Left lung (tissue), 10 donors: ENCODE results near the gene SH3D21. TPM values are rescaled to one million over a fixed set of nuclear protein-coding genes. Genes with fewer than 3 reads are reported as not detected.

Experiments
- ATAC-seq: fragments of 200-7000 bp; cut with Tn5 transposase; one replicate; pipeline ENCODE4 v1.9.1; 2020; ENCODE audit warnings: moderate library complexity
- DNase-seq, 4 donors: peaks; one replicate each; pipeline ENCODE4 v3.0.0-alpha.2; 2013 to 2020
- H3K27ac ChIP-seq, 2 donors: fragments of 200-600 bp; sonication (generic) in 1 of 2; one replicate each; pipeline versions ENCODE4 v1.5.0 to v1.8.0; 2020 to 2021
- H3K27me3 ChIP-seq, 2 donors: fragments of 200-600 bp; sonication (generic) in 1 of 2; one replicate each; pipeline versions ENCODE4 v1.5.0 to v1.8.0; 2020 to 2021
- H3K36me3 ChIP-seq, 2 donors: fragments of 200-600 bp; sonication (generic) in 1 of 2; one replicate each; pipeline versions ENCODE4 v1.5.0 to v1.8.0; 2020 to 2021
- H3K4me1 ChIP-seq, 2 donors: fragments of 200-600 bp; one replicate each; pipeline ENCODE4 v1.8.0; 2021
- H3K4me3 ChIP-seq, 2 donors: fragments of 200-600 bp; sonication (generic) in 1 of 2; one replicate each; pipeline versions ENCODE4 v1.5.0 to v1.8.0; 2020 to 2021; ENCODE audit warnings: mild to moderate bottlenecking in 1 of 2
- H3K9me3 ChIP-seq, 2 donors: fragments of 200-600 bp; sonication (generic) in 1 of 2; one replicate each; pipeline versions ENCODE4 v1.5.0 to v1.8.0; 2020 to 2021
- intact Hi-C, 2 donors: fragments of 100-400 bp; cut with DNase I; formaldehyde crosslinking; loops; one replicate each; pipeline versions ENCODE4 v1.11.2 to v1.14.2; 2022
- polyA plus RNA-seq, 6 donors: library from polyadenylated mRNA; unstranded; fragments of 120-200 nt; gene quantifications; one replicate each; pipeline ENCODE4 v1.2.1, GENCODE V29; 2013; ENCODE audit not compliant: insufficient read length in 6 of 6
- total RNA-seq, 2 donors: library from RNA; stranded (reverse); fragmentation: NEBNext Ultra II Directional; extraction: Animal tissue kit (Norgen Biotek cat#: 25700); gene quantifications; one replicate each; pipeline ENCODE4 v1.2.1, GENCODE V29; 2021
- TF ChIP-seq, protein P1 (sequence below), 2 donors: fragments of 200-600 bp; sonication (generic) in 1 of 2; IDR thresholded peaks; one replicate each; pipeline versions ENCODE4 v1.5.0 to v1.8.0; 2021; ENCODE audit warnings: antibody characterized with exemption in 2 of 2
- donor health status: DM: no; HTN: yes; CAD: no.
- donor health status: DM: no; HTN: no; CAD: no.

SH3D21 gene
- total and polyA plus RNA-seq, 8 donors, result 7.1 to 27.3 (median 18.4) TPM

- peak overlapping the region; percentile 83 to 87 for H3K27ac ChIP-seq
Observed at GRCh38 chr1:36304970-36305914, 926 bp upstream of the SH3D21 start.

DNA sequence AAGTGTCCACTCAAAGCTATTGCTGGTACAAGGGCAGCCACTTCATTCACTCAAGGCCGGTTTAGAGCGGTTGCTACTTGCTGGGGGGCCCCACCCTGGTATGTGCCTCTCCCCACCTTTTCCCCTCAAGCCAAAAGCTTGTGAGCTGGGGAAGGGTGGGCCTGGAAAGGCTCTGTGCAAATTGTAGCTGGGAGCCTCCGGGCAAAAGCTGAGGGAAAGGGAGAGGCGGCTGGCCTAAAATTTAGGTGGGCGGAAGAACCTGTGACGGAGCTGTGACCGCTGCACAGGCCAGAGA, 306 bp upstream of the SH3D21 start:
- peaks cover 9 to 42% of the 10 kb centered on the region in 2 donors for H3K4me1 ChIP-seq
- peak overlapping the region; percentile 83 to 87 for H3K27ac ChIP-seq
- peak in 2 of 4 donors; percentile 38 to 55 for DNase-seq
- ATAC-seq, result peak; percentile 47
- H3K9me3 ChIP-seq, result no peaks in the 10 kb centered on the region
- peaks cover 0 to 41% of the 10 kb centered on the region in 2 donors for H3K36me3 ChIP-seq
- intact Hi-C loops, result no loop called here
- H3K4me3 ChIP-seq, result peak overlapping the region; percentile 72 to 89
- H3K27me3 ChIP-seq, result no peaks in the 10 kb centered on the region
- TF ChIP-seq, protein P1, sequence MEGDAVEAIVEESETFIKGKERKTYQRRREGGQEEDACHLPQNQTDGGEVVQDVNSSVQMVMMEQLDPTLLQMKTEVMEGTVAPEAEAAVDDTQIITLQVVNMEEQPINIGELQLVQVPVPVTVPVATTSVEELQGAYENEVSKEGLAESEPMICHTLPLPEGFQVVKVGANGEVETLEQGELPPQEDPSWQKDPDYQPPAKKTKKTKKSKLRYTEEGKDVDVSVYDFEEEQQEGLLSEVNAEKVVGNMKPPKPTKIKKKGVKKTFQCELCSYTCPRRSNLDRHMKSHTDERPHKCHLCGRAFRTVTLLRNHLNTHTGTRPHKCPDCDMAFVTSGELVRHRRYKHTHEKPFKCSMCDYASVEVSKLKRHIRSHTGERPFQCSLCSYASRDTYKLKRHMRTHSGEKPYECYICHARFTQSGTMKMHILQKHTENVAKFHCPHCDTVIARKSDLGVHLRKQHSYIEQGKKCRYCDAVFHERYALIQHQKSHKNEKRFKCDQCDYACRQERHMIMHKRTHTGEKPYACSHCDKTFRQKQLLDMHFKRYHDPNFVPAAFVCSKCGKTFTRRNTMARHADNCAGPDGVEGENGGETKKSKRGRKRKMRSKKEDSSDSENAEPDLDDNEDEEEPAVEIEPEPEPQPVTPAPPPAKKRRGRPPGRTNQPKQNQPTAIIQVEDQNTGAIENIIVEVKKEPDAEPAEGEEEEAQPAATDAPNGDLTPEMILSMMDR (IDR thresholded peaks at IDR 0.05), result no peak

More at GRCh38 chr1:36304970-36305914, 926 bp upstream of the SH3D21 start:
- no peaks in the 10 kb centered on the region for H3K9me3 ChIP-seq
- peak overlapping the region in 1 of 2 donors; percentile 72 for H3K4me3 ChIP-seq
- no peak for ATAC-seq
- H3K27me3 ChIP-seq, result no peaks in the 10 kb centered on the region
- peaks cover 0 to 45% of the 10 kb centered on the region in 2 donors for H3K36me3 ChIP-seq
- peaks cover 12 to 48% of the 10 kb centered on the region in 2 donors for H3K4me1 ChIP-seq
- intact Hi-C loops, result no loop called here
- TF ChIP-seq, protein P1 (IDR thresholded peaks at IDR 0.05), result no peak
- DNase-seq, result no peak

DNA sequence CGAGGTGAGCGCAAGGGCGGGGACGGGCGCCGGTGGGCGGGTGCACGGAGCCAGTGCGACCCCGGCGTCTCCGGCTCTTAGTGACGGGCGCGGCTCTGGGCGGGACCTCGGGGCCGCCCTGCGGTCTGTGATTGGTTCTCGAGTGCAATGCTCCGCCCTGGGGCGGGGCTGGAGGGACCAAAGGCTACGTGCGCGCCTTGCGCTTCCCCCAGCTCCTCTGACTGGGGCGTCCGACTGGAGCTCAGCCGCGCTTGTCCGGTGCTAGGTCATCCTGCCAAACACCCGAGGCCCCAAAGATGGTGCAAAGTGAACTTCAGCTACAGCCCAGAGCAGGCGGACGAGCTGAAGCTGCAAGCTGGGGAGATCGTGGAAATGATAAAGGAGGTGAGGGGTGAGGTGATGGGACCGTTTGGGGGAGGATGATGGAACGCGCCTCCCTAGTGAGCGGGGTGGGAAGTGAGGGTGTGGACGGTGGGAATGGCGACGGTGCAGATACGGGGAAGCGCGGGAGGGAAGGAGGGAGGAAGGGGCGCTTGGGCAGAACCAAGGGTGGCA, 811 bp downstream of the SH3D21 start:
- H3K4me1 ChIP-seq, result peaks cover 9 to 38% of the 10 kb centered on the region in 2 donors
- H3K36me3 ChIP-seq, result peaks cover 0 to 30% of the 10 kb centered on the region in 2 donors
- peak overlapping the region; percentile 72 to 89 for H3K4me3 ChIP-seq
- H3K9me3 ChIP-seq, result no peaks in the 10 kb centered on the region
- TF ChIP-seq, protein P1 (IDR thresholded peaks at IDR 0.05), result no peak
- intact Hi-C loops, result no loop called here
- peak overlapping the region; percentile 83 to 87 for H3K27ac ChIP-seq
- no peaks in the 10 kb centered on the region for H3K27me3 ChIP-seq
- ATAC-seq (peak; percentile 95), DNase-seq (peak; percentile 92 to 97 (median 96))

DNA sequence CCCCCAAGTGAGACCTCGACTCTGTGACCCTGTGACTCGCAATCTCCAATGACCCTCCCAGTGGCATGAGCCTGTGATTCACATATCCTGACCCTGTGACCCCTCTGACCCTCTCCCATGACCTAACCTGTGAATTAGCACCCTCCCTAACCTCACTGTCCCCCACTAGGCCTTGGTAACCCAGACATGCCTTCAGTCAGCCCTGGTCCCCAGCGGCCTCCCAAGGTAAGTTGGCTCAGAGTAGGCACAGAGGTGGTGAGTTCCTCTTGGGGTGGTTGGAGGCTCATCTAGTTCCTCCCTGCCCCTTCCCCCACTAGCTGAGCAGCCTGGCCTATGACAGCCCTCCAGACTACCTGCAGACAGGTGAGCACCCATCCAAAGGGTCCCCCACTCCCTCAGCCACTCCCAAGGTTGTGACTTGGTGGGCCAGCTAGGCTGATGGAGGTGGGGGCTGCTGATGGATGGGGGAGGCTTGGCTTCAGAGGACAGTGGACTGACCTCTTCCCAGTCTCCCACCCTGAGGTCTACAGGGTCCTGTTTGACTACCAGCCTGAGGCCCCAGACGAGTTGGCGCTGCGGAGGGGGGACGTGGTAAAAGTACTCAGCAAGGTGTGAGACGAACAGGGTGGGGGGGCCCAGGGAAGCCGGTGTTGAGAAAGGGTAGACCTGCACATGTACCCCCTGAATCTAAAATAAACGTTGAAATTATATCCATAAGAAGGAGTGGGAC, 1.6 kb downstream of the SH3D21 start:
- Histone ChIP-seq H3K4me1 (peaks cover 9 to 38% of the 10 kb centered on the region in 2 donors), H3K27me3 (no peaks in the 10 kb centered on the region), H3K9me3 (no peaks in the 10 kb centered on the region), H3K27ac (no peak overlapping the region), H3K4me3 (peak overlapping the region; percentile 72 to 89), H3K36me3 (peaks cover 0 to 22% of the 10 kb centered on the region in 2 donors)
- DNase-seq (no peak), ATAC-seq (no peak)
- intact Hi-C loops, result no loop called here
- TF ChIP-seq, protein P1 (IDR thresholded peaks at IDR 0.05), result no peak
